HL-60/S4 treated with phorbol 12-myristate 13-acetate at 8.2 ng/mL for 4 days and 3 days (cell line): ENCODE measurements around the gene ORAI3.

Experiments
- in situ Hi-C: fragments of 300-500 bp; cut with MboI; formaldehyde crosslinking; loops from 2 replicates; pipeline ENCODE4 v1.15.0; 2022; ENCODE audit warnings: low sequenced_read_pairs

The ORAI3 gene

GRCh38 chr16:30948667-30949649, at the start of gene ORAI3:
ORAI3 (plus strand) TSS chr16:30949068; CDS start chr16:30949290, 222 bp downstream.
- in situ Hi-C loops: no loop called here

DNA sequence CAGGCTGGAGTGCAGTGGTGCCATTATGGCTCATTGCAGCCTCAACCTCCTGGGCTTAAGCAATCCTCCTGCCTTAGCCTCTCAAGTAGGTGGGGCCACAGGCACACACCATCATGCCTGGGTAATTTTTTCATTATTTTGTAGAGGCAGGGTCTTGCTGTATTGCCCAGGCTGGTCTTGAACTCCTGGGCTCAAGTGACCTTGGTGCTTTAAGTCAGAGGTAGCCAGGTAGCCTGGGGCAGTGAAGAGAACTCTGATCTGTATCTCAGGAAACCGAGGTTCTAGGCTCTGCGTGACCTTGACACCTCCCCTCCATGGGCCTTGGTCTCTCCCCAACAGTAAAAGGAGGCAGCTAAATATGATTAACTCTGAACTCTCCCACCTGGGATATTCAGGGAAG, 49.1 kb upstream of the ORAI3 start:
- in situ Hi-C loops: loop anchor here (10.0 kb wide), 1 partner anchor 55 kb away; no protein-coding TSS in a partner anchor

GRCh38 chr16:30900588-30900987, 48.3 kb upstream of the ORAI3 start:
- in situ Hi-C loops: loop anchor here (10.0 kb wide), 1 partner anchor 56 kb away; no protein-coding TSS in a partner anchor

DNA sequence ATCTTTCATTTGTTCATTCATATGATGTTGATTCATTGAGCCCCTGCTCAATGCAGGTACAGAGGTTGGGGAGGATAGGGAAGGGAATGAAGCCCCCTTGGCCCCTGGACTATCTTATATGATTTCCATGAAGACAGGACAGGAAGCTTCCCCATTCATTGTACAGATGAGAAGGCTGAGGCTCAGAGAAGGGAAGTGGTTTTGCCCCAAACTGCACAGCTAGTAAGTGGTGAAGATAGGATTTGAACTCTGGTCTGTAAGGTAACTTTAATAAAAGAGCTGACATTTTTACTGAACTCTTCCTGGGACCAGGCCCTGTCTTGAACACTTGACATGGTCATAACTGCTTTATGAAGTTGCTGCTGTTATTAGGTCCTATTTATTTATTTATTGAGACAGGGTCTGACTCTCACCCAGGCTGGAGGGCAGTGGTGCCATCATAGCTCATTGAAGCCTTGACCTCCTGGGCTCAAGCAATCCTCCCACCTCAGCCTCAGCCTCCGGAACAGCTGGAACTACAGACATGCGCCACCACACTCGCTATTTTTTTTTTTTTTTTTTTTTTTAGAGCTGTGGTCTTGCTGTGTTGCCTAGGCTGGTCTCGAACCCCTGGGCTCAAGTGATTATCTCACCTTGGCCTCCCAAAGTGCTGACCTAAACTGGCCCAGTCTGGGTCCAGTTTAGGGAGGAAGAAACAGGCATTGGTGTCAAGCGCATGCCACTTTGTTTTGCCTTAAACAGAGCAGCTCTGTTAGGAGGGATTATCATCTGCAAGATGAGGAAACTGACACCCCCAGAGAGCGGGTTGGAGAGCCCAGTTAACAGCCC, 47.5 kb upstream of the ORAI3 start:
- in situ Hi-C loops: loop anchor here (10.0 kb wide), 1 partner anchor 57 kb away; no protein-coding TSS in a partner anchor

DNA sequence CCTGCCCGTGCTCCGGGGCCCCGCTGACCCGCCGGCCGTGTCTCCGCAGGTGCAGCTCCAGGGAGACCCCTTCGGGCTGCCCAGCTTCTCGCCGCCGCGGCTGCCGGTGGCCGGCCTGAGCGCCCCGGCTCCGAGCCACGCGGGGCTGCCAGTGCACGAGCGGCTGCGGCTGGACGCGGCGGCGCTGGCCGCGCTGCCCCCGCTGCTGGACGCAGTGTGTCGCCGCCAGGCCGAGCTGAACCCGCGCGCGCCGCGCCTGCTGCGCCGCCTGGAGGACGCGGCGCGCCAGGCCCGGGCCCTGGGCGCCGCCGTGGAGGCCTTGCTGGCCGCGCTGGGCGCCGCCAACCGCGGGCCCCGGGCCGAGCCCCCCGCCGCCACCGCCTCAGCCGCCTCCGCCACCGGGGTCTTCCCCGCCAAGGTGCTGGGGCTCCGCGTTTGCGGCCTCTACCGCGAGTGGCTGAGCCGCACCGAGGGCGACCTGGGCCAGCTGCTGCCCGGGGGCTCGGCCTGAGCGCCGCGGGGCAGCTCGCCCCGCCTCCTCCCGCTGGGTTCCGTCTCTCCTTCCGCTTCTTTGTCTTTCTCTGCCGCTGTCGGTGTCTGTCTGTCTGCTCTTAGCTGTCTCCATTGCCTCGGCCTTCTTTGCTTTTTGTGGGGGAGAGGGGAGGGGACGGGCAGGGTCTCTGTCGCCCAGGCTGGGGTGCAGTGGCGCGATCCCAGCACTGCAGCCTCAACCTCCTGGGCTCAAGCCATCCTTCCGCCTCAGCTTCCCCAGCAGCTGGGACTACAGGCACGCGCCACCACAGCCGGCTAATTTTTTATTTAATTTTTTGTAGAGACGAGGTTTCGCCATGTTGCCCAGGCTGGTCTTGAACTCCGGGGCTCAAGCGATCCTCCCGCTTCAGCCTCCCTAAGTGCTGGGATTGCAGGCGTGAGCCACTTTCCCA, 46.6 kb upstream of the ORAI3 start:
- in situ Hi-C loops: loop anchor here (10.0 kb wide), 1 partner anchor 58 kb away; no protein-coding TSS in a partner anchor

DNA sequence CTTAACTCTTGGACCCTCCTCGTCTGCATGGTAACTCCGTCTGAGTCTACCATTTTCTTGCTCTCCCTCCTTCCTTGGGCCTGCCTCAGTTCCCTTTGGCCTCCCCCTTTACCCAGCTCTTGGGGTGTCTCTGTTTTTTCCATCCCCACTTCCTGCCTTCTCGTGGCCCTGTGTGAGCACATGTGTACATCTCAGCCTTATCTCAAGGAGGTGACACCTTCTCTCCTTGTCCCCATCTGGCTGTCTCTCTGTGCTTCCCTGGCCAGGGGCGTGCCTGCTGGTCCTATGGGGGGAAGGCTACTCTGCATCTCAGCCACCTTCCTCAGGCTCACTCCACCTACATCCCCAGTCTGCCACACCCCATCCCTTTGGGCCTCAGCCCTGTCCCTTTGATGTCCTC, 45.9 kb upstream of the ORAI3 start:
- in situ Hi-C loops: loop anchor here (10.0 kb wide), 1 partner anchor 58 kb away; no protein-coding TSS in a partner anchor

DNA sequence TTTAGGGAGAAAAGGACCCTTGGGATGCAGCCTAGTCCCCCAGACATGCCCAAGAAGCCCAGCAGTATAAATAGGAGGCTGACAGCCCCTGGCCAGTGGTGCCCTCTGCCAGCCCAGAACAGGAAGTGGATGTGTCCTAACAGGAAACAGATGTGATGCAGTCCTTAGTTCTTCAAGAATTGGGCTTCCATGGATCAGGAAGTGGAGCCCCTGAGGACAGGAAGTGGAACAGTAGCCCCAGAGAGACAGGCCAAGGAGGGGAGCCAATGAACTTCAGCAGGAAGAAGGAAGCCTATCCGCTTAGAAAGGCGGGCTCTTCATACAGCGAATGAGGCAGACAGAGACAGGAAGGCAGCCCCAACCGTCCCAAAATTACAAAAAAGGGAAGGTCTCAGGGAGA, 45.3 kb upstream of the ORAI3 start:
- in situ Hi-C loops: loop anchor here (10.0 kb wide), 1 partner anchor 59 kb away; no protein-coding TSS in a partner anchor

DNA sequence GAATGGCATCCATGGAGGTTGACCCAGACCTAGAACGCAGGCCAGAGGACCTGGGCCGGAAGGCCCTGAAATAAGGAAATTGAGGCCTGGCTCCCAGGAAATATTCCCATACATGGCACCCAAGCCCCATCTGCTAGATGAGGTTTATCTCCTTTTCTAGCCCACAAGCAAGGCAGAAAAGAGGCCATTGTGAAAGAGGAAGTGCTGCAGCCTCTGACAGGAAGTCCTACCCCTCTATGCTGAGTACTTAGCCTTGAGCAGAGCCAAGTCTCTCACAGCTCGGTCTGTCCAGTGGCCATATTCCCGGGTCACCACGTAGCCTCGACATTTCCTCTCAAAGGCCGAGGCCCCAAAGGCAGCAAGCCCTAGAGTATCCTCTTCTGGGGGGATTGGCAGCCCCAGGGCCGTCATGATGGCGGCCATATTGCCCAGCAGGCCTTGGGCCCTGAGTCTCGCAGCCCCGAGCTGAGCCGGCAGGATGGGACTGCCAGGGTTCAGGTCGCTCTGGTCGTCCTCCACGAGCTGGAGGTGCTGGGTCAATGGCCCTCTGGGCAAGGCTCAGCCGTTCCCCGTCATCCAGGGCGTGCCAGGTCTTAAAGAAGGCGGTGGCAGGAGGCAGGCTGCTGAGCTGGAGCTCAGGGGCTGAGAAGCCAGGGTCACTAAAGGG, 44.6 kb upstream of the ORAI3 start:
- in situ Hi-C loops: loop anchor here (10.0 kb wide), 1 partner anchor 59 kb away; no protein-coding TSS in a partner anchor

DNA sequence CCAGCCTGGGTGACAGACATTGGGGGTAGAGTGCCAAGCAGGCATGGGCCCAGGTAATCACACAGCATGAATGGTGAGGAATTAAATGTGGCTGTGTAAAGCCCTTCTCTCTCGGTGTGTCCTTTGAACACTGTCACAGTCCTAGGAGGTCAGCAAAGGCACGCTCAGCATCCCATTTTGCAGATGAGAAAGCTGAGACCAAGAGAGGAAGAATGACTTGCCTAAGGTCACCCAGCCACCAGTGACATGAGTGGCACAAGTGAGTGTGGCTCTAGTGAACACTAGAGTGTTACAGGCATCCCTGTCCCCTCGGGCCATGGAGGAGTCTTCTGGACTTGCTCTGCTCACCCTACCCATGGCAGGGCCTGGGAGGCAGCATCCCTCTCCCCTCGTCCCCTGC, 41.8 kb upstream of the ORAI3 start:
- in situ Hi-C loops: loop anchor here (10.0 kb wide), 1 partner anchor 62 kb away; no protein-coding TSS in a partner anchor

- in situ Hi-C loops: no loop called here
Observed at GRCh38 chr16:30910427-30911029, 38.3 kb upstream of the ORAI3 start.

DNA sequence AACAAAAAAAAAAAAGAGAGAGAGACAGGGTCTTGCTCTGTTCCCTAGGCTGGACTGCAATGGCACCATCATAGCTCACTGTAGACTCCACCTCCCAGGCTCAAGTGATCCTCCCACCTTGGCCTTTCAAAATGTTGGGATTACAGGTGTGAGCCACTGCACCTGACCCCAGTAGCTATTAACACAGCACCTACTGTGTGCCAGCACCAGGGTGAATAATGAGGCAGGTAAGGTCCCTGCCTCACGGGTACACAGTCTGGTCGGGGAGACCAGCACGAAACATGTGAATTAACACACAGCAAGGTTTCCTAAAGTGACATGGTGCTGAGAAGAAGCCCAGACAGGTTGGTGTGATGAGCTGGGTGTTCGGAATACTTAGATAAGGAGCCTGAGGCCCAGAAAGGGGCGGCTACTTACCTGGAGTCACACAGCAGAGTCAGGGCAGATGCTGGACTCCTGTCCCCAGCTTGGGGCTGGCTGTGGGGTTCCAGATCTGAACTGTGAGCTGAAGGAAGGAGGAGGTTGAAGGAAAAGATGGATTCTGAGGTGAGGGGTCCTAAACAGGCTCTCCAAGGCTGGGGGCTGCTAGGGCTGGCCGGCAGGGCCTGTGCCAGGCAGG, 36.0 kb upstream of the ORAI3 start:
- in situ Hi-C loops: no loop called here

DNA sequence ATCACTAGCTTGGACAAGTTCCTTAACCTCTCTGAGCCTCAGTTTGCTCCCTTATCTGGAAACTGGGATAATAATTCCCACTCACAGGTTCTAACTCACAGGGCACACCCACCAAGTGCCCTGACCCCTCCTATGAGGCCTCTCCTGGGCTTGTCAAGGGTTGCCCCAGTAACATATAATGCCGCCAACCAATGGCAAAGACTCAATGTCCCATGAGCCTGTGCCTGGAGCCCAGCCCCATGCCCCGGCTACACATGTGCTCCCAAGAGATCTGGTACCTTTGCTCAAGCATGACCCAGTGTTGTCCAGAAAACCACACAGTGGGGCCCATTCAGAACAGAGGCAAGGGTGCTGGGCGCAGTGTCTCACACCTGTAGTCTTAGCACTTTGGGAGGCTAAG, 34.0 kb upstream of the ORAI3 start:
- in situ Hi-C loops: no loop called here

- in situ Hi-C loops: no loop called here
Observed at GRCh38 chr16:30918614-30919013, 30.3 kb upstream of the ORAI3 start.

- in situ Hi-C loops: no loop called here
Observed at GRCh38 chr16:30920891-30921290, 28.0 kb upstream of the ORAI3 start.

- in situ Hi-C loops: no loop called here
Observed at GRCh38 chr16:30921459-30921747, 27.5 kb upstream of the ORAI3 start.

DNA sequence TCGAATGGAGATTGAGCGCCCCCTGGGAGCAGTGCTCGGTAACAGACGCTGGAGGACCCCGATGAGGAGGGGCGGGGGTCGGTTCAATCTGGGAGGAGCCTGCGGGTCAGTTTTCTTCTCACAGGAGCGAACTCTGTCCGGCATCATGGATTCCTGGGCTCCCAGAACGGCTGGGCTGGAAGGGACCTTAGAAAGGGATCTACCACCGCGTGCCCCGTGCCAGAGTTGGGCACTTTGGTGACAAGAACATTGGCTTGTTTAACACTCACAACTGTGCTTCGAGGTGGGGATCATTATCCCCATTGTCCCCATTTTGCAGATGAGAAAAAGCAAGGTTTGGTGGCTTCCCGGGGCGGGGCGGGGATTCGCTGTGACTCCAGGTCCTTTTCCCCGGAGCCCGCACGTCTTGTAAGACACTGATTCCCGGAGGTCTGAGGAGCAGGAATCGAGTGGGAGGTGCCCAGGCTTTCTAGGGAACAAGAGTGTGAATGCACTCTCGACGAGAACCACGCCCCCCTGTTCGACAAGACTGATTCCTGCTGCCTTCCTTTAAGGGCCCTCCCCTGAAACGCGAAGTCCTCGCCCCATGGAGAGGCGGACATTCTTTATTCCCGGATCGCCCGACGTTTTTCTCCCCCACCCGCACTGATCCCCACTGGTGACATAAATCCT, 27.0 kb upstream of the ORAI3 start:
- in situ Hi-C loops: no loop called here

DNA sequence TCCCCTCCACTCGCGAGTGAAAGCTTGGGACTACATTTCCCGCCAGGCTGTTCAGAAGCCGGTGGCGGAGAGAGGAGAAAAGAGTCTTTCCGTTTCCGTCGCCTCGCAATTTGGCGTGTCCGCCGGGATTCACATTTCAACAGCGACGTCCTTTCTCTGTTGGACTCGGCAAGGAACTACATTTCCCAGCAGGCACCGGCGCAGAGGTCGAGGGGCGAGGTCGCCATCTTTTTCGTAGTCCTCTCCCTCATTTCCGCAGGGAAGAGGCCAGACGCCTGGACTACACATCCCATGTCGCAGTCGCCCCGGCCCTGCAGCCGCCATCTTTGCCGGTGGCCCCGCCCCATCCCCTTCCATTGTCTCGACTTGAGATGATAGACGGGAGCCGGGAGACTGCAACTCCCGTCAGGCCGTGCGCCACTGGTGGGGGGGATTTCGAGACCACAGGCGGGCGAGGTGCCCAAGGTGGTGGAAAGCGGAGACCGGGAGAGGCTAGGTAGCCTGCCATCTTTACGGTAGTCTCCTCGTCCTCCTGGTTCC, 26.4 kb upstream of the ORAI3 start:
- in situ Hi-C loops: no loop called here

- in situ Hi-C loops: no loop called here
Observed at GRCh38 chr16:30922960-30923535, 25.8 kb upstream of the ORAI3 start.
